GM11168 (cell line): Measurements from ENCODE around the gene PCMT1.

Experiments
- in situ Hi-C: fragments of 300-500 bp; cut with MboI; formaldehyde crosslinking; loops from one replicate; pipeline ENCODE4 v1.12.0; 2022; ENCODE audit warnings: low sequenced_read_pairs; ENCODE audit not compliant: unreplicated experiment

PCMT1 gene

DNA sequence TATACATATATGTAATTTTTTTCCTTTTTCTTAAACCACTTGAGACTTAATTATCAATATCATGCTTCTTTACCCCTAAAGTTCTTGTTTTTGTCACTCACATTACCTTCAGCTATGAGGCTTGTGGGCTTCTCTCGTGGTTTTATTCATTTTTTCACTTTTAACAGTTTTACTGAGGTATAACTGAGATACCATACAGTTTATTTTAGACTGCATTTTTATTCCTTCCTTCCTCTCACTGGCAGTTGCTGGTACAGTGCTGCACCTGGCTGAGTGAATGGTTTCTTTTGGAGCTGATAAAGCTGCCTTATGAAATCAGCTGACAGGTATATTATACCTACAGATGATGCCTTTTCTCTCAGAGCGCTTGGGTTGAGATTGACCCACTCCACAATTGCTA, 60.3 kb downstream of the PCMT1 start:
- in situ Hi-C loops = no loop called here

DNA sequence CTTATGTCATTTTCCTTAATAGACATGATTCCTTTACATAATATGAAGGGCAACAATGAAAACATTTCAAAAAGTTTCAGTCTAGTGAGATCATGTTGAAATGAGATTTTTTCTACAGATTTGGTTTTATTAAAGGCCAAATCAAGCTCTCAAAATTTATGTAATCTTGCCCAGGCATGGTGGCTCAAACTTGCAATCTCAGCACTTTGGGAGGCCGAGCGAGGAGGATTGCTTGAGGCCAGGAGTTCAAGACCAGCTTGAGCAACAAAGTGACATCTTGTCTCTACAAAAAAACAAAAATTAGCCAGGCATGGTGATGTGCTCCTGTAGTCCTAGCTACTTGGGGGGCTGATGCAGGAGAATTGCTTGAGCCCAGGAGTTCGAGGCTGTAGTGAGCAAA, 63.8 kb downstream of the PCMT1 start:
- in situ Hi-C loops = no loop called here

DNA sequence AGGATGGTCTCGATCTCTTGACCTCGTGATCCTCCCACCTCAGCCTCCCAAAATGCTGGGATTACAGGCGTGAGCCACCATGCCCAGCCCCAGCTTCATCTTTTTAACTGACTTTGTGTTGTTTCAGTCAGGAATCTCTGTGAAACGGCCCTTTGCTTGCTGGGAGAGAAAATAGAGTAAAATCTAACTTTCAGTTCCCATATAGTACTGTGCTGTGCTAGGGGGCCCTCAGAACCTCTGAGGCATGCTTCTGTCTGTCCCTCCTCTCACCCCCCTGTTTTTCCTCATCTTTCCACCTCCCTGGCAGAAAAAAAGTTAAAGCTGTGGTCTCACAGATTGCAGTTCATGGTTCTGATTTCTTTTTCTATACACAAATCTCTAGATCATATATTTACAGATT, 66.2 kb downstream of the PCMT1 start:
- in situ Hi-C loops = no loop called here

DNA sequence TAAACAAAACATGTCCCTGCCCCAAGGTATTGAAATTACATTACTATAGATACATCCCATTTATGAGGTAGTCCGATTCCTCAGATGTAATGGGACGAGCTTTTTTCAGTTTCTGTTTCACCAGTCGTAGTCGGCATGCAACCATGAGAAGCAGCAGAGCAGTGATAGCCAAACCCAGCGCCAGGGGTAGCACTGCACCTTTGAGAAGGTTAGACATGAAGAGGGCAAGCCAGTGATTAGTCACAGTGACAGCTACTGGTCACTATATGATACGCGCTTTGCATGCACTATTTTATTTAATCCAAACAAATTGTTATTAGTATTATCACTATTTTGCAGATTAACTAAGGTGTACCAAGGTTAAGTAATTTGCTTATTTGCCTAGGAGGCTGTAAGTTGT, 71.0 kb downstream of the PCMT1 start:
- in situ Hi-C loops = no loop called here

DNA sequence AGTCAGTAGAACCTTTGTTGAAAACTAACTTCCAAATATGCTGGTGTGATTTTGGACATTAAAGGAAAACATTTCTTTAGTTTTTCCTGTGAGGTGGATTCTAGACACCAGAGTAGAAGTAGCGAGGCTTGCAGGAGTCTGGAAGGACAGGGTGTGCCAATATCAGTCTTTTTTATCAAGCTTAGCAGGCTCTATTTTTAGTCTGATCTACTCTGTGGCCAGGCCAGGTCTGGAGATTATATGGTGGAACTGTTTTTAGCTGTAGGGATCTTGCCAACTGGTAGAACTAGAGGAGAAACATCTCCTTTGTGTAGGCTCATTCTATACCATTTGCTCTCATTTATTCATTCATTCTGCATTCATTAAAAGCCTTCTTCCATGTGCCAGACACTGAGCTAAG, 72.0 kb downstream of the PCMT1 start:
- in situ Hi-C loops = no loop called here

DNA sequence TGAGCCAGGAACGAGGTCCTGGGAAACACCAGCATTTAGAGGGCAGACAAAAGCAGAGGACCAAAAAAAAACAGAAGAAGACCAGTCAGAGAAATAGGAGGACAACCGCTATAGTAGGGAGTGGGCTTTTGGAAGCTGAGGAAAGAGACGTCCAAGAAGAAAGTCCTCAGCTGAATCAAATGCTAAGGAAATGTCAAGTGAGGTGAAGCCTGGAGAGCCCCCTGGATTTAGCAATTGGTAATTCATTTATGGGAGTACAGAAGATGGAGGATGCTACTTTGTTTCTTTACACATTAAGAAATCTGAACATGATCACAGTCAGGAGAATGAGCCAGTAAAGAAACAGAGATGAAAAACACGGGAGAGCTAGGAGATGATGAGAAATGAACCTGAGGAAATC, 73.5 kb downstream of the PCMT1 start:
- in situ Hi-C loops = no loop called here

DNA sequence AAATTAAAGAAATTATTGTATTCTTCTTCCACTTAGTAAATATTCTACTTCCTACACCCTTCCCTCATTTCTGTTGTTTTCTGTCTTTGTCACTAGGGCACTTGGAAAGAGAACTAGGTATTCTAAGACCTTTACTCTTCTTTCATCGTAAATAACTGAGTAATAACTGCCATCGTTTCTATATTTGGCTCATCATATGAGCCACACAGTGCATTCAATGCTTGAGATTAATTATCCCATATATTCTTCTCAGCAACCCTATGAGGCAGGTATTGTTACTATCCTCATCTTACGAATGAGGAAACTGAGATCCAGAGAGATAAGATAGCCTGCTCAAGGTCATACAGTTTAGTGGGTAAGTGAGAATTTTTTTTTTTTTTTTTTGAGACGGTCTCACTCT, 75.8 kb downstream of the PCMT1 start:
- in situ Hi-C loops = no loop called here

DNA sequence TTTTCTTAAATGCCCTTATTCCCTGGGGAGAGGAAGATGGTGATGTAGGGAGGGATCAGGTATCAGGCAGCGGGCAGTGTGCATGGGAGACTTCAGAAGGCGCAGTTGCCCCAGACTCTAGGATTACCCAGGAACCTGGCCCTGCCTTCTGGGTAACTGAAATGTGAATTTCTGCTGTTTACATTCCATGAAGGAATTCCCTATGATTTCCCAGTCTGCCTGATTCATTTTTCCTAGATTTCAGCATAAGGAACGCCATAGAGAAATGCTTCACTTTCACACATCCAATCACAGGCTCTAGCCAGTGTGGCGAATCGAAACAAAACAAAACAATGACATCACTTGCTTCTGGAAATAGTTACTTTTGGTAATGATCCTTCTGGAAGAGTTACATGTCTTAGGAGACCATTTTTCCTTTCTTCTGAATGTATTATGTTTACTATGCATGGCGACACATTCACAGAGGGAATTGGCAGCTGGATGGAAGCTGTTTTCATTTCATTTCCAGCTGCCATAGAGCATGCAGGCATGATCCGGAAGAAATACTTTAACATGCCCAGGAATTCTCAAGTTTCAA, 81.3 kb downstream of the PCMT1 start:
- in situ Hi-C loops = no loop called here

DNA sequence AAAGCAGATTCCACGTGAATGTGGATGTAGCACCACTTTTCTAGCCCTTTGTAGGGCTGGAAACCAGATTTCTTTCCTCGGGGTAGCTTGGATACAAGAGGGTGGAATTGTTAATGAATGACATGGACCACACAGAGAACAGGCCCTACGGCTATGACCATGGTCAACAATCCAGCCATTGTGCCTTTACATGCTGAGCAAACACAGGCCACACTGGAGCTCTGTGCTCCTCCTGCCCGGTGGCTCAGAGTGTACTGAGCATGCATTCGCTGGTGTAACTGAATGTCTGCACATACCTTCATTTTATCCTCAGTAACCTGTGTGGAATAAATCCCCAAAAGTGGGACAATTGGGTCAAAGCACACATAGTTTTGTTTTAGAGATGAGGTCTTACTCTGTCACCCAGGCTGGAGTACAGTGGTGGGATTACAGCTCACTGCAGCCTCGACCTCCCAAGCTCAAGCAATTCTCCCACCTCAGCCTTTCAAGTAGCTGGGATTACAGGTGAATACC, 81.8 kb downstream of the PCMT1 start:
- in situ Hi-C loops = no loop called here

DNA sequence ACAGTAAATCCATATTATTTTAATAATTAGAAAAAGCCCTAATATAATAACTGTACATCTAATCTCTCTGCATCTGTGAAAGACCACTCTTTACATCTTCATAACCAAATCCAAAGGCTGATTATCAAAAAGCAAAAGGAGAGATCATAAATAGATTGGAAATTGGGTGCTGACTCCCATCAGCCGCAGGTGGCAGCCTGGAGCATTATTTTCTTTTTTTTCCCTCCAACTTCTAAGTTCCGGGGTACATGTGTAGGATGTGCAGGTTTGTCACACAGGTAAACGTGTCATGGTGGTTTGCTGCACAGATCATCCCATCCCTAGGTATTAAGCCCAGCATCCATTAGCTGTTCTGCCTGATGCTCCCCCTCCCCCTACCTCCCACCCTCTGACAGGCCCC, 84.1 kb downstream of the PCMT1 start:
- in situ Hi-C loops = no loop called here

DNA sequence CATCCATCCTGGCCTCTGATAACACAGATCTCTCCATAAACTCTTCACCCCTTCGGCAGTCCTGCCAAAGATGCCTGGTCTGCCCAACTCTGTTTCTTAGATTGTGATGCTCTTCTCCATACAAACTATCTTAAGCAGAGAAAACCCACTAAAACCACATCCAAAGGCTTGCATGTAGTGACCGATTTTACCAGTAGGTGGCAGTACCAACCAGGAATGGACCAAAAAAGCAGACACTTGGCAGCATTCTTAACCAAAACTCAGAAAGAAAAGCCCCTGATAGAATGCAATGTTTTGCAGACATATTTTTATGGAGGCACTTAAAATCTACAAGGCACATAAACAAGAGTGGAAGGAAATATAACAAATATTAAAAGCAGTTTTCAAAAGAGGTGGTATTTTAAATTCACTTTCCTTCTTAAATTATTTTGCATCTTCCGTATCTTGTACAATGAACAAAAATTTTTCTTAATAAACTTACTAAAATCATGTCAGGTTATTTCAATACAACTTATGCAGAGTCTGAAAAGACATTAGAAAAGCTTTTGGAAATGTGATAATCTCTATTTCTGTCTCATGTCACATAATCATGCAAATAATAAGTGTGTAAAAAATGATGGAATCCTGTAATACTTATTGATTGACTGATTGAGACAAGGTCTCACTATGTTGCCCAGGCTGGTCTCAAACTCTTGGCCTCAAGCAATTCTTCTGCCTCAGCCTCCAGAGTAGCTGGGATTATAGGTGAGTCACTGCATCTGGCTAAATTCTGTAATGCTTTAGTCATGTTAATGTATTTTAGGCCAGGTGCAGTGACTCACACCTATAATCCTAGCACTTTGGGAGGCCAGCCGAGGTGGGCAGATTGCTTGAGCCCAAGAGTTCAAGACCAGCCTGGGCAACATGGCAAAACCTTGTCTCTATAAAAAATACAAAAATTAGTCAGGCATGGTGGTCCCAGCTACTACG, 85.3 kb downstream of the PCMT1 start:
- in situ Hi-C loops = no loop called here

DNA sequence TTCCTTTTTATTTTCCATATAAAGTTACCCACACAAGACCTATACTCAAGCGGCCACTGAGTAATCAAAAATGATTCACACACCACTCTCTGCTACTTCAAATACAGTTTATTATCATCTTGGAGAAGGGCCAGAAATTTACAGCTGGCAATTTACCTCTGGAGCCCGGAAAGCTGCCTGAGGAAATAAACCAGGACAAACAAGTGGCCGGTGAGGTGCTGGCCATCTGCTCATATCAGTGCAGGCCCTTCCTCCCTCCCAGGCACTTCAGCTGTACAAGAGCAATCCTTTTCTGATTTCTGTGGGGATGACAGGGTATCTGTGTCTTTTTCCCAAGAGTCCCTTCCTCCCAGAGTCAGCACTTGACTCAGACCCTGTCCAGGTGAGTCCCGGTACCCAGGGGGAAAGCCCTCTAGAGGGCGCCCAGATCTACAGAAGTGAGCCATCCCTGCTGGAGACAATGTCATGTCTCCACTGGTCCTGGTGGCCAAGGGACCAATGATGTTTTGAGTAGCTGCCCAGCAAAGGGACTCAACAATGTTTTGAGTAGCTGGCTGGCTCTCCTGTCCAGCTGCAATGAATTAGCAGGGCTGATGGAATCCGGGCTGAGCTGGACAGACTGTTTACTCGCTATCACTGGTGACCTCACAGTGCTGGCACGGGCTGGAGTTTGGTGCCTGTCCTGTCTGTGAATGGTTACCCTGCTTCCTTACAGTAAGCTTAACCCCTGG, 91.0 kb downstream of the PCMT1 start:
- in situ Hi-C loops = loop anchor here (10.0 kb wide), 1 partner anchor 174 kb away; no protein-coding TSS in a partner anchor

DNA sequence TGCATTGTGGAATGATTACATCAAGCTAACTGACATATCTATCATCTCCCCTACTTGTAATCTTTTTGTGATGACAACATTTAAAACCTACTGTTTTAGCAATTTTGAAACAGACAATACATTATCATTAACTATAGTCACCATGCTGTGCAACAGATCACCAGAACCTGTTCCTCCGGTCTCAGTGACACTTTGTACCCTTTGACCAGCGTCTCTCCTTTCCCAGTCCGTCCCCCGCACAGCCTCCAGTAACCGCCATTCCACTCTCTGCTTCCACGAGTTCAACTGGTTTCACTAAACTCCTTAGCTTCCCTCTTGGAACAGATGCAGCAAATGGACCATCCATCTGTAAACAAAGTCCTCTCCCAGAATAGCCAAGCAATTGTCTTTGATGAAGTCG, 92.8 kb downstream of the PCMT1 start:
- in situ Hi-C loops = loop anchor here (10.0 kb wide), 1 partner anchor 172 kb away; no protein-coding TSS in a partner anchor

DNA sequence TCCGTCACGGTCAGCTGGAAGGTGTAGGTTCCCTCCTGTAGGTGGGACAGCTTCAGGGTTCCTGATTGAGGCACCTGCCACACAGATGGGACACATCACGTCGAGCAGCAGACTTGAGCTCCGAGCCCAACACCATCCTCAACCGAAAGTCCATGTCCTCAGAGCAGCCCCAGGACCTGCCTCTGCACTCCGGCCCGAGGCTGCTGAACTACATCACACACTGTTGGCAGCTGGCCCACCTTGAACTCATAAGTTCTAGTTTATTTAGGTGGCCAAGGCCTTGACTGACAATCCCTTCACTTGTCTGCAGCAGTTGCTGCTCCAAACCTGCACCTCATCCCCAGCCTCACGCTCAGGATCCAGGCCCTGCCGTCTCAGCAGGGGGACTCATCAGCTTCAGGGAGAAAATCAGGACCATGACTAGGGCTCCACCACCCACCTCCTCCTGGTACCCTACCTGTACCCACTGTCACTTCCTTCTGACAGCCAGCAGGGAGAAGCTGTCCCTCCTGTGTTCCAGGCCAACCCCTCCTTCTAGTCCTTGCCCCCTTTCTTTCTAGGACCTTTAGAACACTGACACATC, 93.6 kb downstream of the PCMT1 start:
- in situ Hi-C loops = loop anchor here (10.0 kb wide), 1 partner anchor 172 kb away; no protein-coding TSS in a partner anchor

DNA sequence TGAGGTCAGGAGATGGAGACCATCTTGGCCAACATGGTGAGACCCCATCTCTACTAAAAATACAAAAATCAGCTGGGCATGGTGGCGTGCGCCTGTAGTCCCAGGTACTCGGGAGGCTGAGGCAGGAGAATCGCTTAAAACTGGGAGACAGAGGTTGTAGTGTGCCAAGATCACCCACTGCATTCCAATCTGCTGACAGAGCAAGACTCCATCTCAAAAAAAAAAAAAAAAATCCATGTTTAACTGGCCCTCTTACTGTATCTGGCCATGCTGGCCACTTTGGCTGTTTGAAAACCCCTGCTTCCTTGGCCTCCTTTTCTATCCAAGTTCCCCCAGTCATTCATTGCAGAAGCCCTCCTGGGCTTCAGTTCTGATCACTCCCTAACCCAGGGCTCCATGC, 94.5 kb downstream of the PCMT1 start:
- in situ Hi-C loops = loop anchor here (10.0 kb wide), 1 partner anchor 171 kb away; no protein-coding TSS in a partner anchor

DNA sequence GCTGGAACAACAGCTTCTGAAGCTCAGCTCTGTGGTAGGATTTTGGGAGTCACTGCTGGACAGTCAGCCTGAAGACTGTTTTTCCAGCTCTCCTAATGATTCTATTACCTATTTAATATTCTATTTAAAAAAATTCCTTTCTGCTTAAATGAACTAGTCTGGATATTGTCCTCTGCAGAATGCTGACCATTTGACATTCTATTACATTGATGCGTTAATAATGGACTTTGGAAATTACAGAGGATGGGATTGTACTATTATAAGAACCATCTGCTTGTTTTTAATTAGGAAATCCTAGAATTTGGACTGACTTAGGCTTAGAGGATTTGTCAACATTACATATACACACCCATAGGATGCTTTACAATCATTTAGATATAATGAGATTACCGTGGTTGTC, 94.9 kb downstream of the PCMT1 start:
- in situ Hi-C loops = loop anchor here (10.0 kb wide), 1 partner anchor 170 kb away; no protein-coding TSS in a partner anchor

DNA sequence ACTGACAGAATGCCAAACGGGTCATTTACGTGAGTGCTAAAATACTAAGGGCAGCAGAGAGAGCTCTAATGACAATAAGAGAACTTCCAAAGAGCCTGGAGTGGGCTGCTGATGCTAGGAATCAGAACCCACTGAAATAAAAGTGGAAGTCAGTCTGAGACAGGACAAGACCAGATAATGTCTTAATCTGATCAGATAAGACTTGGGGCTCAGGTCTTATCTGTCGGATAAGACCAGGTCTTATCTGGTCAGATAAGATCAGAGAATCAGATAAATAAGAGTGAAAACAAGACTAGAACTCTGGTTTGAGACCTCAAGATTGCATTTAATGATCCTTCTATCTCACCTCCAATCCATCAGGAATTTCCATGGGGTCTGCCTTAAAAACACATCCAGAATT, 96.0 kb downstream of the PCMT1 start:
- in situ Hi-C loops = loop anchor here (10.0 kb wide), 1 partner anchor 169 kb away; no protein-coding TSS in a partner anchor

DNA sequence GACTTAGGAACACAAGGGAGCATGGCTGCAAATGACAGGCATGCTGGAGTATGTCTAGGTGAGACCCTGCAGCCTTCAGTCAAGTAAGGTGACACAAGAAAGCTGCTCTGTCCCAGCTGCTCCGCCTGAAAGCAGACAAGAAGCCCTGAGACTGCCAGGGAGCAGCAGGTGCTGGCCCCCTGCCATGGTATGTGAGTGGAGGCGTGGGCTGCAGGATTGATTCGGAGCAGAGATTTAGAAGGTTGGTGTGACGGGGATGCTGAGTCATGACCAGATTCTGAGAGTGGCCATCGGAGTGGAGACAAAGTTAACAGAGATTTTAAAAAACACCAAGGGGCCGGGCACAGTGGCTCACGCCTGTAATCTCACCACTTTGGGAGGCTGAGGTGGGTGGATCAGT, 96.8 kb downstream of the PCMT1 start:
- in situ Hi-C loops = loop anchor here (10.0 kb wide), 1 partner anchor 168 kb away; no protein-coding TSS in a partner anchor

DNA sequence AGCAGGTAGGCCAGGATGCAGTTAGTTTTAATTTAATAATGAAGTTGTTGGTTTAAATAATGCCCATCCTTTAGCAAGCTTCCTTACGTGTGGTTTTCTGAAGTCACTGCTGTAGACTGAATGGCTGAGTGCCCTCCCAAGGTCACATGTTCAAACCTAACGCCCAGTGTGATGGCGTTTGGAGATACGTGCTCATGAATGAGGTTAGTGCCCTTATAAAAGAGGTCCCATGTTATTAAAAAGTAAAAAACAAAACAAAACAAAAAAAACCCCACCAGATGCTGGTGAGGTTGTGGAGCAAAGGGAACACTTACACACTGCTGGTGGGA, 98.4 kb downstream of the PCMT1 start:
- in situ Hi-C loops = loop anchor here (10.0 kb wide), 1 partner anchor 167 kb away; no protein-coding TSS in a partner anchor

DNA sequence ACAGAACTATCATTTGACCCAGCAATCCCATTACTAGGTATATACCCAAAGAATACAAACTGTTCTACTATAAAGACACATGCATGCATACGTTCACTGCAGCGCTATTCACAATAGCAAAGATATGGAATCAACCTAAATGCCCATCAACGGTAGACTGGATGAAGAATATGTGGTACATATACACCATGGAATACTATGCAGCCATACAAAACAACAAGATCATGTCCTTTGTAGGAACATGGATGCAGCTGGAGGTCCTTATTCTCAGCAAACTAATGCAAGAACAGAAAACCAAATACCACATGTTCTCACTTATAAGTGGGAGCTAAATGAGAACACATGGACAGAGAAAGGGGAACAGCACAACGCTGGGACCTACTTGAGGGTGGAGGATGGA, 98.8 kb downstream of the PCMT1 start:
- in situ Hi-C loops = loop anchor here (10.0 kb wide), 1 partner anchor 166 kb away; no protein-coding TSS in a partner anchor
